PFSK-1 (cell line): Measurements from ENCODE around the gene OCIAD1.

Experiments used
- FOXP2 ChIP-seq: optimal IDR thresholded peaks from 2 replicates; pipeline ENCODE3; 2011; ENCODE audit warnings: borderline replicate concordance, control low read depth, inconsistent platforms; ENCODE audit not compliant: insufficient read depth; ENCODE audit errors: extremely low read length, extremely low read depth
- POLR2AphosphoS5 ChIP-seq: IDR thresholded peaks from 2 replicates; pipeline ENCODE4 v1.6.1; 2012; ENCODE audit warnings: low read depth, mild to moderate bottlenecking, control low read depth, low read length, moderate library complexity
- REST ChIP-seq, 2 experiments: IDR thresholded peaks; 2 replicates each; pipeline versions ENCODE4 v1.6.1 to v1.8.0; 2011 to 2012; ENCODE audit warnings: low read depth in 2 of 2, low read length in 2 of 2, control low read depth in 1 of 2, inconsistent platforms in 1 of 2, mild to moderate bottlenecking in 1 of 2, moderate library complexity in 1 of 2; ENCODE audit not compliant: insufficient read depth in 1 of 2
- SIN3A ChIP-seq: IDR thresholded peaks from 2 replicates; pipeline ENCODE4 v1.6.1; 2012; ENCODE audit warnings: mild to moderate bottlenecking, low read length, moderate library complexity, borderline replicate concordance; ENCODE audit not compliant: insufficient read depth
- TAF1 ChIP-seq: IDR thresholded peaks from 2 replicates; pipeline ENCODE4 v1.6.1; 2012; ENCODE audit warnings: low read length, control low read depth, borderline replicate concordance; ENCODE audit not compliant: insufficient read depth

The OCIAD1 gene

GRCh38 chr4:48854395-48854683, 23.5 kb downstream of the OCIAD1 start:
- no peak for TF ChIP-seq POLR2AphosphoS5
- TF ChIP-seq FOXP2 = no peak
- no peak for TF ChIP-seq REST (IDR thresholded peaks at IDR 0.05; ENCODE audit: insufficient read depth in 1 of 2, low read depth in 2 of 2, low read length in 2 of 2)
- no peak for TF ChIP-seq SIN3A

- TF ChIP-seq REST (IDR thresholded peaks at IDR 0.05; ENCODE audit: insufficient read depth in 1 of 2, low read depth in 2 of 2, low read length in 2 of 2) (no peak), SIN3A (no peak), TAF1 (no peak), FOXP2 (no peak), POLR2AphosphoS5 (no peak)
Observed at GRCh38 chr4:48854982-48855381, 24.1 kb downstream of the OCIAD1 start.

GRCh38 chr4:48858130-48858529, 27.2 kb downstream of the OCIAD1 start:
- no peak for TF ChIP-seq POLR2AphosphoS5
- TF ChIP-seq TAF1 = no peak

GRCh38 chr4:48862038-48862437, 31.1 kb downstream of the OCIAD1 start:
- no peak for TF ChIP-seq REST (IDR thresholded peaks at IDR 0.05; ENCODE audit: insufficient read depth in 1 of 2, low read depth in 2 of 2, low read length in 2 of 2)
- no peak for TF ChIP-seq SIN3A
- no peak for TF ChIP-seq TAF1
- no peak; the same call in 1 of the 2 replicates for TF ChIP-seq POLR2AphosphoS5
- no peak for TF ChIP-seq FOXP2

GRCh38 chr4:48862661-48863060, 31.8 kb downstream of the OCIAD1 start:
- TF ChIP-seq TAF1 (no peak), SIN3A (no peak)

- TF ChIP-seq REST (IDR thresholded peaks at IDR 0.05; ENCODE audit: insufficient read depth in 1 of 2, low read depth in 2 of 2, low read length in 2 of 2) (no peak), TAF1 (no peak), SIN3A (no peak), POLR2AphosphoS5 (no peak), FOXP2 (no peak)
Observed at GRCh38 chr4:48863728-48864127, 32.8 kb downstream of the OCIAD1 start.
